ENCODE measurements around the gene ASIC4. TPM values are rescaled to one million over a fixed set of nuclear protein-coding genes. Genes with fewer than 3 reads are reported as not detected.

ASIC4 gene
- total RNA-seq (2014; rRNA removed; shearing (Covaris generic); ENCODE audit: low replicate concordance), result 0.17 and 2.5 TPM in 2 replicates

- in situ Hi-C loops (cut with HindIII; ENCODE audit: low pct_unique_long_range_greater_than_20kb, low sequenced_read_pairs), result no loop called here
- DNase-seq (ENCODE audit: low read depth), result no peak
Measured at GRCh38 chr2:219514196-219514761, at the start of gene ASIC4. TSS of gene ASIC4 (plus strand) at chr2:219514482. CDS start at chr2:219514725, 243 bp downstream.

GRCh38 chr2:219465659-219466561 is 48.4 kb upstream of the ASIC4 start:
- no peak for DNase-seq (ENCODE audit: low read depth)
- in situ Hi-C loops (cut with HindIII; ENCODE audit: low pct_unique_long_range_greater_than_20kb, low sequenced_read_pairs), result no loop called here

GRCh38 chr2:219466816-219467735 is 47.2 kb upstream of the ASIC4 start:
- DNase-seq (ENCODE audit: low read depth), result no peak
- in situ Hi-C loops (cut with HindIII; ENCODE audit: low pct_unique_long_range_greater_than_20kb, low sequenced_read_pairs), result no loop called here

- in situ Hi-C loops (cut with HindIII; ENCODE audit: low pct_unique_long_range_greater_than_20kb, low sequenced_read_pairs), result no loop called here
- no peak for DNase-seq (ENCODE audit: low read depth)
Measured at GRCh38 chr2:219467736-219468075, 46.6 kb upstream of the ASIC4 start.

GRCh38 chr2:219468410-219469185 is 45.7 kb upstream of the ASIC4 start:
- no peak for DNase-seq (ENCODE audit: low read depth)
- in situ Hi-C loops (cut with HindIII; ENCODE audit: low pct_unique_long_range_greater_than_20kb, low sequenced_read_pairs), result no loop called here

GRCh38 chr2:219469186-219469724 is 45.0 kb upstream of the ASIC4 start:
- peak; percentile 55 for DNase-seq (ENCODE audit: low read depth)
- in situ Hi-C loops (cut with HindIII; ENCODE audit: low pct_unique_long_range_greater_than_20kb, low sequenced_read_pairs), result no loop called here

- no peak for DNase-seq (ENCODE audit: low read depth)
- in situ Hi-C loops (cut with HindIII; ENCODE audit: low pct_unique_long_range_greater_than_20kb, low sequenced_read_pairs), result no loop called here
Measured at GRCh38 chr2:219470429-219470828, 43.9 kb upstream of the ASIC4 start.

GRCh38 chr2:219471476-219472371 is 42.6 kb upstream of the ASIC4 start:
- in situ Hi-C loops (cut with HindIII; ENCODE audit: low pct_unique_long_range_greater_than_20kb, low sequenced_read_pairs), result no loop called here
- DNase-seq (ENCODE audit: low read depth), result no peak

GRCh38 chr2:219472629-219473187 is 41.6 kb upstream of the ASIC4 start:
- in situ Hi-C loops (cut with HindIII; ENCODE audit: low pct_unique_long_range_greater_than_20kb, low sequenced_read_pairs), result no loop called here
- no peak for DNase-seq (ENCODE audit: low read depth)

- in situ Hi-C loops (cut with HindIII; ENCODE audit: low pct_unique_long_range_greater_than_20kb, low sequenced_read_pairs), result no loop called here
- DNase-seq (ENCODE audit: low read depth), result no peak
Measured at GRCh38 chr2:219473511-219473910, 40.8 kb upstream of the ASIC4 start.

GRCh38 chr2:219474285-219475060 is 39.8 kb upstream of the ASIC4 start:
- in situ Hi-C loops (cut with HindIII; ENCODE audit: low pct_unique_long_range_greater_than_20kb, low sequenced_read_pairs), result no loop called here
- DNase-seq (ENCODE audit: low read depth), result no peak

GRCh38 chr2:219475278-219475677 is 39.0 kb upstream of the ASIC4 start:
- DNase-seq (ENCODE audit: low read depth), result no peak
- in situ Hi-C loops (cut with HindIII; ENCODE audit: low pct_unique_long_range_greater_than_20kb, low sequenced_read_pairs), result no loop called here

- peak; percentile 49 for DNase-seq (ENCODE audit: low read depth)
- in situ Hi-C loops (cut with HindIII; ENCODE audit: low pct_unique_long_range_greater_than_20kb, low sequenced_read_pairs), result no loop called here
Measured at GRCh38 chr2:219475697-219476651, 38.3 kb upstream of the ASIC4 start.

GRCh38 chr2:219476652-219477151 is 37.6 kb upstream of the ASIC4 start:
- in situ Hi-C loops (cut with HindIII; ENCODE audit: low pct_unique_long_range_greater_than_20kb, low sequenced_read_pairs), result no loop called here
- DNase-seq (ENCODE audit: low read depth), result no peak

GRCh38 chr2:219477179-219477578 is 37.1 kb upstream of the ASIC4 start:
- in situ Hi-C loops (cut with HindIII; ENCODE audit: low pct_unique_long_range_greater_than_20kb, low sequenced_read_pairs), result no loop called here

More at GRCh38 chr2:219477179-219477578, 37.1 kb upstream of the ASIC4 start:
- DNase-seq (ENCODE audit: low read depth), result no peak

Measured in Caki2 (cell line).